ENCODE data around the gene EIF1.

DNA sequence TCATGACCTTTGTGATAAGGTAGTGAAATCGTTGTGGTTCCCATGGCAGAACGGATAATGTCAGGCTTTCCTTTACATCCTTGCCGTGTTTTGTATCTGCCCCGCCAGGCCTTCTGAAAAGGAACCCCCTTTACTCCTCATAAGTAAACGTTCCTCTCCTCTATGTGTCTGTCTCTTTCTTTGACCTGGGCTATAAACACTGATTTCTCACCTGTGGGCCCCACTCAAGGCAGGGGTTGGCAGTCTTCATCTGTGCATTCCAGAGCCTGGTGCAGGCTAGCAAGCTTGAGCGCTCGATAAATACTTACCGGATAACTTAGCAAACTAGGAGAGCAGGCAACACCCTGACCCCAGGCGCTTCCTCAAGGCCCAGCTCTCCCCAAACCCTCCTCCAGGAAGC, 53.0 kb downstream of the EIF1 start:
- TF ChIP-seq, protein P1, sequence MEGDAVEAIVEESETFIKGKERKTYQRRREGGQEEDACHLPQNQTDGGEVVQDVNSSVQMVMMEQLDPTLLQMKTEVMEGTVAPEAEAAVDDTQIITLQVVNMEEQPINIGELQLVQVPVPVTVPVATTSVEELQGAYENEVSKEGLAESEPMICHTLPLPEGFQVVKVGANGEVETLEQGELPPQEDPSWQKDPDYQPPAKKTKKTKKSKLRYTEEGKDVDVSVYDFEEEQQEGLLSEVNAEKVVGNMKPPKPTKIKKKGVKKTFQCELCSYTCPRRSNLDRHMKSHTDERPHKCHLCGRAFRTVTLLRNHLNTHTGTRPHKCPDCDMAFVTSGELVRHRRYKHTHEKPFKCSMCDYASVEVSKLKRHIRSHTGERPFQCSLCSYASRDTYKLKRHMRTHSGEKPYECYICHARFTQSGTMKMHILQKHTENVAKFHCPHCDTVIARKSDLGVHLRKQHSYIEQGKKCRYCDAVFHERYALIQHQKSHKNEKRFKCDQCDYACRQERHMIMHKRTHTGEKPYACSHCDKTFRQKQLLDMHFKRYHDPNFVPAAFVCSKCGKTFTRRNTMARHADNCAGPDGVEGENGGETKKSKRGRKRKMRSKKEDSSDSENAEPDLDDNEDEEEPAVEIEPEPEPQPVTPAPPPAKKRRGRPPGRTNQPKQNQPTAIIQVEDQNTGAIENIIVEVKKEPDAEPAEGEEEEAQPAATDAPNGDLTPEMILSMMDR (IDR thresholded peaks at IDR 0.05), result no peak
- TF ChIP-seq EP300 (IDR thresholded peaks at IDR 0.05), result no peak

All from tibial nerve (tissue), 4 donors.